ENCODE measurements around the gene NFAM1. TPM values are rescaled to one million over a fixed set of nuclear protein-coding genes. Genes with fewer than 3 reads are reported as not detected.

The NFAM1 gene
- total RNA-seq, 5 donors from 2014 or later (not counting 1 experiment from before 2014, with no cell fraction given) = 0.07 to 0.32 (median 0.18) TPM

- Histone ChIP-seq H3K27ac (ENCODE audit: low read length) (no peak overlapping the region), H3K4me1 (ENCODE audit: control insufficient read depth in 1 of 2, extremely low read depth in 1 of 2, insufficient read depth in 2 of 2, low read length in 2 of 2) (no peaks in the 10 kb centered on the region), H3K4me3 (ENCODE audit: control insufficient read depth in 1 of 2, extremely low read depth in 1 of 2, low read length in 1 of 2) (no peak overlapping the region), H3K9me3 (no peaks in the 10 kb centered on the region), H3K36me3 (ENCODE audit: control insufficient read depth in 2 of 2, extremely low read depth in 1 of 2, insufficient read depth in 1 of 2, low read length in 1 of 2) (no peaks in the 10 kb centered on the region), H3K27me3 (replicated peaks in 1 of 2; ENCODE audit: control insufficient read depth in 2 of 2, extremely low read depth in 1 of 2, insufficient read depth in 2 of 2, low read length in 1 of 2) (peaks cover 0 to 10% of the 10 kb centered on the region in 2 experiments)
- DNase-seq (no peak), ATAC-seq (replicated peaks in 1 of 4) (no peak)
- CTCF ChIA-PET = no interaction called here
- 87% methylated on average over 6 of the region's 7 CpGs for WGBS (ENCODE audit: insufficient coverage)
- Mint-ChIP-seq H3K9me3 (no peaks in the 10 kb centered on the region), H3K27me3 (peaks cover 0 to 5% of the 10 kb centered on the region in 2 donors), H3K27ac (no peak overlapping the region), H3K4me1 (no peaks in the 10 kb centered on the region), H3K36me3 (no peaks in the 10 kb centered on the region), H3K4me3 (no peak overlapping the region)
- POLR2A ChIA-PET = interaction anchor here in 1 of 2 donors (0.6 kb wide), 1 partner anchor 277 kb away, joined by 5 read pairs; no protein-coding TSS in a partner anchor
Measured at GRCh38 chr22:42389143-42389542, 43.1 kb downstream of the NFAM1 start.

GRCh38 chr22:42388130-42388797, 43.9 kb downstream of the NFAM1 start:
- Mint-ChIP-seq H3K36me3 (no peaks in the 10 kb centered on the region), H3K27me3 (peaks cover 0 to 5% of the 10 kb centered on the region in 2 donors), H3K4me3 (no peak overlapping the region), H3K27ac (no peak overlapping the region), H3K9me3 (no peaks in the 10 kb centered on the region), H3K4me1 (no peaks in the 10 kb centered on the region)
- POLR2A ChIA-PET = no interaction called here
- Histone ChIP-seq H3K27me3 (replicated peaks in 1 of 2; ENCODE audit: control insufficient read depth in 2 of 2, extremely low read depth in 1 of 2, insufficient read depth in 2 of 2, low read length in 1 of 2) (peaks cover 0 to 13% of the 10 kb centered on the region in 2 experiments), H3K4me3 (ENCODE audit: control insufficient read depth in 1 of 2, extremely low read depth in 1 of 2, low read length in 1 of 2) (no peak overlapping the region), H3K9me3 (no peaks in the 10 kb centered on the region), H3K4me1 (ENCODE audit: control insufficient read depth in 1 of 2, extremely low read depth in 1 of 2, insufficient read depth in 2 of 2, low read length in 2 of 2) (no peaks in the 10 kb centered on the region), H3K27ac (ENCODE audit: low read length) (no peak overlapping the region), H3K36me3 (ENCODE audit: control insufficient read depth in 2 of 2, extremely low read depth in 1 of 2, insufficient read depth in 1 of 2, low read length in 1 of 2) (no peaks in the 10 kb centered on the region)
- 75% methylated on average over 11 of the region's 15 CpGs for WGBS (ENCODE audit: insufficient coverage)
- no peak for ATAC-seq (replicated peaks in 1 of 4)
- CTCF ChIA-PET = no interaction called here
- no peak for DNase-seq

DNA sequence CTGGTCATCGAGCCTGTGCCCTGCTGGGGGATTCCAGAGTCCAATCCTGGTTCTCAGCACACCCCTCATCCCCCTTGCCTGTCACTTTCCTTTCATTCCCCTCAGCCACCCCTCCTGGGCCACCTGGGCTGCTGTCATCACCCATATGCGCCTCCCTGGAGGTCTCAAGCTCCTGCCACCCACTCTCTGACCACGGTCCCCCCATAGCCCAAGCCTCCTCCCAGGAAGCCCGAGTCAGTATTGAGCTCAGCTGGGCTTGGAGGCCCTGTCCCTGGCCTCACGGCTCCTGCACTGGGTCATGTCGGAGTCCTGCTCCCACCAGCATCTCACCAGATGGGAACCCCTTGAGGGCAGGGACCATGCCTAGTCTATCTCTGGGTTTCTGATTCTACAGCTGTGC, 44.6 kb downstream of the NFAM1 start:
- H3K27ac Mint-ChIP-seq = no peak overlapping the region
- DNase-seq (no peak), ATAC-seq (replicated peaks in 1 of 4) (no peak)
- Histone ChIP-seq H3K36me3 (ENCODE audit: control insufficient read depth in 2 of 2, extremely low read depth in 1 of 2, insufficient read depth in 1 of 2, low read length in 1 of 2) (no peaks in the 10 kb centered on the region), H3K27ac (ENCODE audit: low read length) (no peak overlapping the region), H3K27me3 (replicated peaks in 1 of 2; ENCODE audit: control insufficient read depth in 2 of 2, extremely low read depth in 1 of 2, insufficient read depth in 2 of 2, low read length in 1 of 2) (peaks cover 0 to 13% of the 10 kb centered on the region in 2 experiments), H3K9me3 (no peaks in the 10 kb centered on the region), H3K4me1 (ENCODE audit: control insufficient read depth in 1 of 2, extremely low read depth in 1 of 2, insufficient read depth in 2 of 2, low read length in 2 of 2) (no peaks in the 10 kb centered on the region), H3K4me3 (ENCODE audit: control insufficient read depth in 1 of 2, extremely low read depth in 1 of 2, low read length in 1 of 2) (no peak overlapping the region)
- H3K4me1 Mint-ChIP-seq = no peaks in the 10 kb centered on the region
- H3K36me3 Mint-ChIP-seq = no peaks in the 10 kb centered on the region
- H3K4me3 Mint-ChIP-seq = no peak overlapping the region
- no peaks in the 10 kb centered on the region for H3K9me3 Mint-ChIP-seq
- peaks cover 0 to 5% of the 10 kb centered on the region in 2 donors for H3K27me3 Mint-ChIP-seq
- 61% methylated on average over 6 of the region's 6 CpGs for whole genome bisulfite sequencing (ENCODE audit: insufficient coverage)
- ChIA-PET CTCF (no interaction called here), POLR2A (no interaction called here)

DNA sequence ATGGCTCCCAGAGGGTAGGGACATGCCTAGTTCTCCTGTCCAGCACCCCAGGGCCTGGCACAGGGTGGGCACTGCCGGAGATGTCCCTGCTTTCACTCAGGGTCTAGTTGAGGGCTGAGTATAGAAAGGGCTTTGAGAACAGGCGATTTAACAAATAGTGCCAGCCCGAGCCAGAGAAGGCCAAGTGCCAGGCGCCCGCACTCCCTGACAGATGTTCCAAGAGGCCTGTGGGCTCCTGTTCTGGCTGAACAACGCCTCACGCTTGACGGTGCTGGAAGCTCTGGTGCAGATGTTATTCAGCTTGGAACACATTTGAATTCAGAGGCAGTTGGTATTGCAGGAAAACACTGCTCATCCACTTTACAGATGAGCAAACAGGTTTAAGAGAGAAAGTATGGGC, 46.5 kb downstream of the NFAM1 start:
- ChIA-PET CTCF (no interaction called here), POLR2A (no interaction called here)
- no peak for ATAC-seq (replicated peaks in 1 of 4)
- H3K27me3 ChIP-seq (replicated peaks in 1 of 2; ENCODE audit: control insufficient read depth in 2 of 2, extremely low read depth in 1 of 2, insufficient read depth in 2 of 2, low read length in 1 of 2) = peaks cover 0 to 13% of the 10 kb centered on the region in 2 experiments
- H3K4me3 Mint-ChIP-seq = no peak overlapping the region
- WGBS (ENCODE audit: insufficient coverage) = 94% methylated on average over 6 of the region's 8 CpGs
- H3K27me3 Mint-ChIP-seq = peaks cover 0 to 3% of the 10 kb centered on the region in 2 donors
- H3K27ac ChIP-seq (ENCODE audit: low read length) = no peak overlapping the region
- no peak for DNase-seq
- H3K9me3 ChIP-seq = no peaks in the 10 kb centered on the region
- no peaks in the 10 kb centered on the region for H3K4me1 Mint-ChIP-seq
- H3K36me3 Mint-ChIP-seq = no peaks in the 10 kb centered on the region
- H3K4me1 ChIP-seq (ENCODE audit: control insufficient read depth in 1 of 2, extremely low read depth in 1 of 2, insufficient read depth in 2 of 2, low read length in 2 of 2) = no peaks in the 10 kb centered on the region
- no peak overlapping the region for H3K27ac Mint-ChIP-seq
- H3K36me3 ChIP-seq (ENCODE audit: control insufficient read depth in 2 of 2, extremely low read depth in 1 of 2, insufficient read depth in 1 of 2, low read length in 1 of 2) = no peaks in the 10 kb centered on the region
- H3K4me3 ChIP-seq (ENCODE audit: control insufficient read depth in 1 of 2, extremely low read depth in 1 of 2, low read length in 1 of 2) = no peak overlapping the region
- no peaks in the 10 kb centered on the region for H3K9me3 Mint-ChIP-seq

GRCh38 chr22:42384506-42384905, 47.7 kb downstream of the NFAM1 start:
- Histone ChIP-seq H3K27me3 (replicated peaks in 1 of 2; ENCODE audit: control insufficient read depth in 2 of 2, extremely low read depth in 1 of 2, insufficient read depth in 2 of 2, low read length in 1 of 2) (peaks cover 0 to 10% of the 10 kb centered on the region in 2 experiments), H3K4me1 (ENCODE audit: control insufficient read depth in 1 of 2, extremely low read depth in 1 of 2, insufficient read depth in 2 of 2, low read length in 2 of 2) (no peaks in the 10 kb centered on the region), H3K36me3 (ENCODE audit: control insufficient read depth in 2 of 2, extremely low read depth in 1 of 2, insufficient read depth in 1 of 2, low read length in 1 of 2) (no peaks in the 10 kb centered on the region), H3K27ac (ENCODE audit: low read length) (no peak overlapping the region), H3K9me3 (no peaks in the 10 kb centered on the region), H3K4me3 (ENCODE audit: control insufficient read depth in 1 of 2, extremely low read depth in 1 of 2, low read length in 1 of 2) (no peak overlapping the region)
- H3K27ac Mint-ChIP-seq = no peak overlapping the region
- CTCF ChIA-PET = interaction anchor here in 1 of 2 donors (0.9 kb wide), 1 partner anchor 15 kb away, joined by 3 read pairs; no protein-coding TSS in a partner anchor
- no peaks in the 10 kb centered on the region for H3K9me3 Mint-ChIP-seq
- WGBS (ENCODE audit: insufficient coverage) = 65% methylated on average over 3 of the region's 5 CpGs
- DNase-seq (no peak), ATAC-seq (replicated peaks in 1 of 4) (no peak)
- H3K4me1 Mint-ChIP-seq = no peaks in the 10 kb centered on the region
- H3K4me3 Mint-ChIP-seq = no peak overlapping the region
- POLR2A ChIA-PET = no interaction called here
- H3K36me3 Mint-ChIP-seq = no peaks in the 10 kb centered on the region
- no peaks in the 10 kb centered on the region for H3K27me3 Mint-ChIP-seq

DNA sequence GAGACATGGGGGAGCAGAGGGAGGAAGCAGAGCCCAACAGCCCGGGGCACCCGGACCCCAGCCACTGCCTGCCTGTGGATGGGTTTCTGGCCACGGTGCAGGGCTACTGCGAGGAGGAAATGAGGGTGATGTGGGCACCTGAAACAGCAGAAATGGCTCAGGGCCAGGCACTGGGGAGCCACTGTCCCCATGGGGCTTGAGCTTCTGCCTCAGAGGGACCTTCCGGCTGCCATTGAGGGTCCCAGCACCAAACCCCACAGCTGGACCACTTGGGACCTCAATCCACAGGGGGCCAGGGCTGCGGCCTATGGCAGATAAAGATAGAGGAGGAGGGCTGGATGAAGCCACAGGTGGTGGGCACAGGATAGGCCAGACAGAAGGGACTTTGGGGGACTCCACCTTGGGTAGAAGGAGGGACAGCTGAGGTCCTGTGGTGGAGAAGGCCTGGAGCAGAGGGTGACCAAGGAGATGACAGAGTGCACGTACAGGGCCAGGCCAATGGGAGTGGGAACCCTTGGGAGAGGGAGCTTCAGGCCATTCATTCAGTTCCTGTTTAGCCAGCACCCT, 48.3 kb downstream of the NFAM1 start:
- no peaks in the 10 kb centered on the region for H3K27me3 Mint-ChIP-seq
- Histone ChIP-seq H3K9me3 (no peaks in the 10 kb centered on the region), H3K4me3 (ENCODE audit: control insufficient read depth in 1 of 2, extremely low read depth in 1 of 2, low read length in 1 of 2) (no peak overlapping the region), H3K27ac (ENCODE audit: low read length) (no peak overlapping the region), H3K36me3 (ENCODE audit: control insufficient read depth in 2 of 2, extremely low read depth in 1 of 2, insufficient read depth in 1 of 2, low read length in 1 of 2) (no peaks in the 10 kb centered on the region), H3K27me3 (replicated peaks in 1 of 2; ENCODE audit: control insufficient read depth in 2 of 2, extremely low read depth in 1 of 2, insufficient read depth in 2 of 2, low read length in 1 of 2) (peaks cover 0 to 10% of the 10 kb centered on the region in 2 experiments), H3K4me1 (ENCODE audit: control insufficient read depth in 1 of 2, extremely low read depth in 1 of 2, insufficient read depth in 2 of 2, low read length in 2 of 2) (no peaks in the 10 kb centered on the region)
- H3K4me1 Mint-ChIP-seq = no peaks in the 10 kb centered on the region
- no peak for DNase-seq
- ChIA-PET CTCF (interaction anchor here in 1 of 2 donors (0.9 kb wide), 1 partner anchor 15 kb away, joined by 3 read pairs; no protein-coding TSS in a partner anchor), POLR2A (no interaction called here)
- H3K27ac Mint-ChIP-seq = no peak overlapping the region
- H3K36me3 Mint-ChIP-seq = no peaks in the 10 kb centered on the region
- no peaks in the 10 kb centered on the region for H3K9me3 Mint-ChIP-seq
- ATAC-seq (replicated peaks in 1 of 4) = no peak
- H3K4me3 Mint-ChIP-seq = no peak overlapping the region
- WGBS (ENCODE audit: insufficient coverage) = 85% methylated on average over 6 of the region's 7 CpGs
